ENCODE data around the gene ST3GAL3.

ST3GAL3 gene

DNA sequence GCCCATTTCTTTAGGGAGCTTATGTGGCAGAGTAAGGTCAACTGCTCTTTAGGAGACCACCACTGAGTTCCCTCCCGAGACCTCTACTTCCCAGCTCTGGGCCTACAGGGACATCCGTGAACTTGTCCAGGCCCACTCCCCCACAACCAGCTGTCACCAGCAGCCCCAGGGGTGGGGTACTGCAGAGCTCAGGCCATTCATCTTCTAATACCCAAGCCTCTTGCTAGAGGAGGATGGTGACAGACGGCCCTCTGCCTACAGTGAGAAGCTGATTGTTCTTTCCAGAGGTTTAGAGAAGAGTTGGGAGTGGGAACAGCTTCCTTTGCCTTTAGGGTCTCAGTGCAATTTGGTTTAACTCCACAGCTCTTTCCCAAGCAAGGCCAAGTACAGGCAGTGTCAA, 193.1 kb downstream of the ST3GAL3 start:
- TF ChIP-seq, protein P1, sequence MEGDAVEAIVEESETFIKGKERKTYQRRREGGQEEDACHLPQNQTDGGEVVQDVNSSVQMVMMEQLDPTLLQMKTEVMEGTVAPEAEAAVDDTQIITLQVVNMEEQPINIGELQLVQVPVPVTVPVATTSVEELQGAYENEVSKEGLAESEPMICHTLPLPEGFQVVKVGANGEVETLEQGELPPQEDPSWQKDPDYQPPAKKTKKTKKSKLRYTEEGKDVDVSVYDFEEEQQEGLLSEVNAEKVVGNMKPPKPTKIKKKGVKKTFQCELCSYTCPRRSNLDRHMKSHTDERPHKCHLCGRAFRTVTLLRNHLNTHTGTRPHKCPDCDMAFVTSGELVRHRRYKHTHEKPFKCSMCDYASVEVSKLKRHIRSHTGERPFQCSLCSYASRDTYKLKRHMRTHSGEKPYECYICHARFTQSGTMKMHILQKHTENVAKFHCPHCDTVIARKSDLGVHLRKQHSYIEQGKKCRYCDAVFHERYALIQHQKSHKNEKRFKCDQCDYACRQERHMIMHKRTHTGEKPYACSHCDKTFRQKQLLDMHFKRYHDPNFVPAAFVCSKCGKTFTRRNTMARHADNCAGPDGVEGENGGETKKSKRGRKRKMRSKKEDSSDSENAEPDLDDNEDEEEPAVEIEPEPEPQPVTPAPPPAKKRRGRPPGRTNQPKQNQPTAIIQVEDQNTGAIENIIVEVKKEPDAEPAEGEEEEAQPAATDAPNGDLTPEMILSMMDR (IDR thresholded peaks at IDR 0.05; ENCODE audit: insufficient read depth, low read depth, low read length, missing control alignments): no peak
- DNase-seq (ENCODE audit: low read depth): no peak
- H3K4me3 ChIP-seq (ENCODE audit: low read length): no peak overlapping the region

- no peak overlapping the region for H3K4me3 ChIP-seq (ENCODE audit: low read length)
- TF ChIP-seq, protein P1 (IDR thresholded peaks at IDR 0.05; ENCODE audit: insufficient read depth, low read depth, low read length, missing control alignments): no peak
- no peak for DNase-seq (ENCODE audit: low read depth)
These were observed 194.0 kb downstream of the ST3GAL3 start for GRCh38 chr1:43901196-43901961.

- DNase-seq (ENCODE audit: low read depth): no peak
- TF ChIP-seq, protein P1 (IDR thresholded peaks at IDR 0.05; ENCODE audit: insufficient read depth, low read depth, low read length, missing control alignments): no peak
- H3K4me3 ChIP-seq (ENCODE audit: low read length): no peak overlapping the region
These were observed 194.9 kb downstream of the ST3GAL3 start for GRCh38 chr1:43902058-43902831.

DNA sequence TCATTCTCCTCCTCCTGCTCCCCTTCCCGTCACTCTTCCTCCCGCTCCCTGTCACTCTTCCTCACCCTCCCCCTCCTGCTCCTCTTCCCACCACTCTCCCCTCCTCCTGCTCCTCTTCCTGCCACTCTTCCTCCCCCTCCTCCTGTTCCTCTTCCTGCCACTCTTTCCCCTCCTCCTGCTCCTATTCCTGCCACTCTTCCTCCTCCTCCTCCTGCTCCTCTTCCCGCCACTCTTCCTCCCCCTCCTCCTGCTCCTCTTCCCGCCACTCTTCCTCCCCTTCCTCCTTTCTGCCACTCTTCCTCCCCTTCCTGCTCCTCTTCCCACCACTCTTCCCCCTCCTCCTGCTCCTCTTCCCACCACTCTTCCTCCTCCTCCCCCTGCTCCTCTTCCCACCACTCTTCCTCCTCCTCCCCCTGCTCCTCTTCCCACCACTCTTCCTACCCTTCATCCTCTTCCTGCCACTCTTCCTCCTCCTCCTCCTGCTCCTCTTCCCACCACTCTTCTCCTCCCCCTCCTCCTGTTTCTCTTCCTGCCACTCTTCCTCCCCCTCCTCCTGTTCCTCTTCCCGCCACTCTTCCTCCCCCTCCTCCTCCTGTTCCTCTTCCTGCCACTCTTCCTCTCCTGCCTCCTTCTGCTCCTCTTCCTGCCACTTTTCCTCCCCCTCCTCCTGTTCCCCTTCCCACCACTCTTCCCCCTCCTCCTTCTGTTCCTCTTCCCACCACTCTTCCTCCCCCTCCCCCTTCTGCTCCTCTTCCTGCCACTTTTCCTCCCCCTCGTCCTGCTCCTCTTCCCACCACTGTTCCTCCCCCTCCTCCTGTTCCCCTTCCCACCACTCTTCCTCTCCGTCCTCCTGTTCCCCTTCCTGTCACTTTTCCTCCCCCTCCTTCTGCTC, 197.6 kb downstream of the ST3GAL3 start:
- TF ChIP-seq, protein P1 (IDR thresholded peaks at IDR 0.05; ENCODE audit: insufficient read depth, low read depth, low read length, missing control alignments): no peak
- no peak overlapping the region for H3K4me3 ChIP-seq (ENCODE audit: low read length)
- DNase-seq (ENCODE audit: low read depth): no peak

DNA sequence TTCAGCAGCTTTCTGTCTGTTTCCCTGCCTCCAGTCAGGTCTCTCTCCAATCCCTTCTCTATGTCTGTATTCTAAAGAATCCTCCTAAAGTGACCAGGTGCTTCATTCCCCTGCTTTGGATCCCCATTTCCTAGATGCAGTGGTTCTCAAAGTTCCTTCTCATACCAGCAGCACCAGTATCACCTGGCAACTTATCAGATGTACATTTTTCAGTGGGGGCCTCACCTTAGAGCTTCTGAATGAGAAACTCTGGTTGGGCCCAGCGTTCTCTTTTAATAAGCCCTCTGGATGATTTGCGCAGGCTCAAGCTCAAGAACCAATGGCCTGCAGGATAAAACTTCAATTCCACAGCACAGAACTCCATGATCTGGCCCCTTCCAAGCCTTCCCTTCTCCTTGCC, 200.9 kb downstream of the ST3GAL3 start:
- DNase-seq (ENCODE audit: low read depth): no peak
- TF ChIP-seq, protein P1 (IDR thresholded peaks at IDR 0.05; ENCODE audit: insufficient read depth, low read depth, low read length, missing control alignments): no peak
- no peak overlapping the region for H3K4me3 ChIP-seq (ENCODE audit: low read length)

GRCh38 chr1:43908858-43909257, 201.5 kb downstream of the ST3GAL3 start:
- TF ChIP-seq, protein P1 (IDR thresholded peaks at IDR 0.05; ENCODE audit: insufficient read depth, low read depth, low read length, missing control alignments): peak; percentile 49

More at GRCh38 chr1:43908858-43909257, 201.5 kb downstream of the ST3GAL3 start:
- DNase-seq (ENCODE audit: low read depth): peak; percentile 73
- H3K4me3 ChIP-seq (ENCODE audit: low read length): no peak overlapping the region

All from epithelial cell of esophagus (primary cell).